ENCODE results near the gene CEP78. TPM values are rescaled to one million over a fixed set of nuclear protein-coding genes. Genes with fewer than 3 reads are reported as not detected.

The CEP78 gene
- total and polyA plus RNA-seq, 2 donors: 22.8 to 30.4 TPM

- no peak overlapping the region for H3K4me3 ChIP-seq (ENCODE audit: low read length in 2 of 2)
- 94% methylated on average over 2 of the region's 2 CpGs for WGBS
- peaks cover 5 to 9% of the 10 kb centered on the region in 2 donors for H3K4me1 ChIP-seq (ENCODE audit: control insufficient read depth in 2 of 2, insufficient read depth in 2 of 2, low read length in 2 of 2)
- H3K9me3 ChIP-seq (ENCODE audit: control insufficient read depth in 2 of 2, insufficient read depth in 1 of 2, low read length in 1 of 2): no peaks in the 10 kb centered on the region
- no peak for DNase-seq (ENCODE audit: low read depth in 6 of 9, low spot score in 9 of 9)
- no peaks in the 10 kb centered on the region for H3K27me3 ChIP-seq (ENCODE audit: control insufficient read depth in 2 of 2, insufficient read depth in 1 of 2, low read length in 1 of 2)
- no peak overlapping the region for H3K27ac ChIP-seq (ENCODE audit: low read depth in 1 of 2, low read length in 1 of 2)
- peaks cover 0 to 4% of the 10 kb centered on the region in 2 donors for H3K36me3 ChIP-seq (ENCODE audit: control insufficient read depth in 2 of 2, insufficient read depth in 2 of 2, low read length in 1 of 2)
These were observed 90.7 kb downstream of the CEP78 start for GRCh38 chr9:78326564-78326963.

Other genes starting within 250 kb of the CEP78 start
- 18.7 TPM for gene GNAQ, start 204.3 kb upstream of the CEP78 start, total RNA-seq
- gene GNAQ, start 204.3 kb upstream of the CEP78 start, polyA plus RNA-seq: 23.5 TPM
- gene PSAT1, start 61.0 kb downstream of the CEP78 start, total RNA-seq: 20.8 TPM
- 21.7 TPM for gene PSAT1, start 61.0 kb downstream of the CEP78 start, polyA plus RNA-seq

All from thymus (tissue), 11 donors.